Suprapubic skin (tissue), 4 donors: Measurements from ENCODE around the gene CRAT.
A peak's percentile ranks its signal among the peaks of the same experiment; 100 is the strongest.

ENCODE experiments used
- CTCF ChIP-seq, 2 donors: fragments of 200-600 bp in 1 of 2; fragments of 450-650 bp in 1 of 2; sonication (generic) in 1 of 2; IDR thresholded peaks; one replicate each; pipeline ENCODE4 v1.5.1; 2016 to 2019; ENCODE audit warnings: antibody characterized with exemption in 2 of 2, mild to moderate bottlenecking in 1 of 2, moderate library complexity in 1 of 2
- EP300 ChIP-seq: sonication (generic); formaldehyde crosslinking; IDR thresholded peaks from one replicate; pipeline ENCODE4 v1.6.1; 2017; ENCODE audit warnings: antibody characterized with exemption
- POLR2A ChIP-seq, 2 donors: fragments of 450-650 bp; IDR thresholded peaks; one replicate each; pipeline ENCODE4 v1.6.1; 2017; ENCODE audit warnings: antibody characterized with exemption in 2 of 2, mild to moderate bottlenecking in 2 of 2, moderate library complexity in 2 of 2
- POLR2AphosphoS5 ChIP-seq, 3 donors: sonication (generic); formaldehyde crosslinking; IDR thresholded peaks; one replicate each; pipeline ENCODE4 v1.6.1; 2017; ENCODE audit warnings: antibody characterized with exemption in 3 of 3

DNA sequence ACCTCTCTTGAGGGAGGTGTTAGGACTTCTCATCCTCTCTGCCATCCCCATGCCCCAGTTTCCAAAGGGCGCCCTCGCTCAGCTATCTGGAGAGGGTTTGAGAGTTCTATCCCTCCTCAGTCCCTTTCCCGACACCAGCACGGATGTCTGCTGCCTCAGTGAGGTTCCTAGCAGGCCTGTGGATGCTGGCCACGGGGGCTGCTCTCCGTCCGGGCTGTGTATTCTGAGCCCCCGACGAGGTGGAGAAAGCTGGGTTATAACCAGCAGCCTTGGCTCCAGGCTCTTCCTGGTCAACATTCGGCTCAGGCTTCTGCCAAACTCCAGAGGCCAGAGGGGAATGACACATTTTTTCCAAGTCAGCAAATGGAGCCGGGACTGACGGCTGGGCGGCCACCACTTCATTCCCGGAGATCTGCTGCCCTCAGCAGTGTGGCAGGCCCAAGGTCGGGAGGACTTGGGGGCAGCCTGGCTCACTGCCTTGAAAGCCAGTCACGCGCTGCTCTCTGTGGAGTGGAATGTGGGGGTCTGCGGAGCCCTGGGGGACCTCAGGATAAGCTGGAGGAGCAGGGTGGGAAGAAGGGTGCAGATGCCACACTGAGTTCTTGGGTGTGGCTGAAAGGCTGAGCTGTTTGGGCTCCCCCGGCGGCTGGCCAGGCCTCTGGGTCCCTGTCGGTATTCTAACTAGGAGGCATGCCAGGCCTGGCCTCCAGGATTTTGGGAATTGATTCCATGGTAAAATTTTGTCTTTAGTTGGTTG lies 28.1 kb upstream of the CRAT start:
- TF ChIP-seq CTCF (IDR thresholded peaks at IDR 0.05) (no peak), EP300 (no peak), POLR2AphosphoS5 (IDR thresholded peaks at IDR 0.05) (peak in 2 of 3 donors; percentile 12 to 53), POLR2A (IDR thresholded peaks at IDR 0.05) (no peak)
